DOHH2 (cell line): ENCODE data around the gene MED31.
"Not testable (repeated sequence)": the region's sequence is repeated elsewhere in the genome, so short reads cannot be mapped to it uniquely, and the experiment has no call there.

Experiments
- CTCF ChIP-seq: fragments of 200-600 bp; sonication (generic); IDR thresholded peaks from one replicate; pipeline ENCODE4 v1.5.1; 2014; ENCODE audit warnings: antibody characterized with exemption, mild to moderate bottlenecking, low read depth, low read length; ENCODE audit not compliant: poor library complexity, severe bottlenecking
- EZH2phosphoT487 ChIP-seq: fragments of 200-600 bp; sonication (generic); IDR thresholded peaks from 2 replicates; pipeline ENCODE4 v1.6.1; 2017; ENCODE audit warnings: borderline replicate concordance, mild to moderate bottlenecking, antibody characterized with exemption, low read length, moderate library complexity, mixed read lengths

GRCh38 chr17:6655732-6656361 is 4.4 kb upstream of the MED31 start:
- not testable (repeated sequence) for TF ChIP-seq CTCF, EZH2phosphoT487
